T-helper 1 cell treated with Interleukin-12 subunit alpha and Interleukin-12 subunit beta and Interleukin-4 antibody, amounts not matched to agents 30 μg/mL and 1 μg/mL, for 36 hours (primary cell): Measurements from ENCODE around the gene TSNAXIP1.
"Not testable (repeated sequence)": the region's sequence is repeated elsewhere in the genome, so short reads cannot be mapped to it uniquely, and the experiment has no call there.

Experiments used
- H3K27ac Mint-ChIP-seq: one replicate; pipeline ENCODE4 v1.8.0; 2021; ENCODE audit warnings: mild to moderate bottlenecking, mixed read lengths
- H3K27me3 Mint-ChIP-seq: one replicate; pipeline ENCODE4 v1.8.0; 2021; ENCODE audit warnings: low read depth, mixed read lengths
- H3K36me3 Mint-ChIP-seq: one replicate; pipeline ENCODE4 v1.8.0; 2021; ENCODE audit warnings: low read depth, mixed read lengths
- H3K4me1 Mint-ChIP-seq: one replicate; pipeline ENCODE4 v1.8.0; 2021; ENCODE audit warnings: low read depth, mixed read lengths
- H3K4me3 Mint-ChIP-seq: one replicate; pipeline ENCODE4 v1.8.0; 2021; ENCODE audit warnings: mild to moderate bottlenecking, moderate library complexity, mixed read lengths
- H3K9me3 Mint-ChIP-seq: one replicate; pipeline ENCODE4 v1.8.0; 2021; ENCODE audit warnings: mixed read lengths

Gene TSNAXIP1

GRCh38 chr16:67856927-67857546, 50.3 kb downstream of the TSNAXIP1 start:
- Mint-ChIP-seq H3K36me3 (peaks cover 6% of the 10 kb centered on the region), H3K27me3 (no peaks in the 10 kb centered on the region), H3K9me3 (no peaks in the 10 kb centered on the region), H3K4me1 (peaks cover 16% of the 10 kb centered on the region), H3K27ac (no peak overlapping the region), H3K4me3 (no peak overlapping the region)

GRCh38 chr16:67857547-67858233, 51.0 kb downstream of the TSNAXIP1 start:
- H3K9me3 Mint-ChIP-seq: no peaks in the 10 kb centered on the region
- no peaks in the 10 kb centered on the region for H3K27me3 Mint-ChIP-seq
- peaks cover 16% of the 10 kb centered on the region for H3K4me1 Mint-ChIP-seq
- no peak overlapping the region for H3K27ac Mint-ChIP-seq
- H3K36me3 Mint-ChIP-seq: peaks cover 7% of the 10 kb centered on the region
- H3K4me3 Mint-ChIP-seq: no peak overlapping the region

- peaks cover 7% of the 10 kb centered on the region for H3K36me3 Mint-ChIP-seq
- peaks cover 16% of the 10 kb centered on the region for H3K4me1 Mint-ChIP-seq
- no peaks in the 10 kb centered on the region for H3K9me3 Mint-ChIP-seq
- H3K27ac Mint-ChIP-seq: peak overlapping the region; percentile 6
- H3K4me3 Mint-ChIP-seq: no peak overlapping the region
- H3K27me3 Mint-ChIP-seq: no peaks in the 10 kb centered on the region
These were observed 51.8 kb downstream of the TSNAXIP1 start for GRCh38 chr16:67858500-67858899.

- Mint-ChIP-seq H3K4me1 (peaks cover 17% of the 10 kb centered on the region), H3K27me3 (no peaks in the 10 kb centered on the region), H3K9me3 (no peaks in the 10 kb centered on the region), H3K36me3 (peaks cover 9% of the 10 kb centered on the region), H3K27ac (peak overlapping the region; percentile 41), H3K4me3 (no peak overlapping the region)
These were observed 54.1 kb downstream of the TSNAXIP1 start for GRCh38 chr16:67860589-67861398.

GRCh38 chr16:67861877-67862276, 55.2 kb downstream of the TSNAXIP1 start:
- H3K27me3 Mint-ChIP-seq: no peaks in the 10 kb centered on the region
- no peak overlapping the region for H3K4me3 Mint-ChIP-seq
- peaks cover 17% of the 10 kb centered on the region for H3K4me1 Mint-ChIP-seq
- no peak overlapping the region for H3K27ac Mint-ChIP-seq
- H3K36me3 Mint-ChIP-seq: peaks cover 10% of the 10 kb centered on the region
- H3K9me3 Mint-ChIP-seq: no peaks in the 10 kb centered on the region

- Mint-ChIP-seq H3K4me1 (peaks cover 11% of the 10 kb centered on the region), H3K36me3 (peaks cover 12% of the 10 kb centered on the region), H3K4me3 (no peak overlapping the region), H3K9me3 (no peaks in the 10 kb centered on the region), H3K27me3 (no peaks in the 10 kb centered on the region), H3K27ac (no peak overlapping the region)
These were observed 56.2 kb downstream of the TSNAXIP1 start for GRCh38 chr16:67862623-67863583.

- not testable (repeated sequence) for H3K9me3 Mint-ChIP-seq, H3K4me1 Mint-ChIP-seq, H3K27ac Mint-ChIP-seq, H3K4me3 Mint-ChIP-seq, H3K27me3 Mint-ChIP-seq
- H3K36me3 Mint-ChIP-seq: peaks cover 12% of the 10 kb centered on the region
These were observed 57.4 kb downstream of the TSNAXIP1 start for GRCh38 chr16:67864044-67864443.

- H3K36me3 Mint-ChIP-seq: peaks cover 12% of the 10 kb centered on the region
These were observed 57.9 kb downstream of the TSNAXIP1 start for GRCh38 chr16:67864594-67864993.

GRCh38 chr16:67865318-67865717, 58.6 kb downstream of the TSNAXIP1 start:
- Mint-ChIP-seq H3K4me3 (no peak overlapping the region), H3K4me1 (peaks cover 7% of the 10 kb centered on the region), H3K27ac (peak overlapping the region; percentile 41), H3K9me3 (no peaks in the 10 kb centered on the region), H3K36me3 (peaks cover 13% of the 10 kb centered on the region), H3K27me3 (no peaks in the 10 kb centered on the region)

More at GRCh38 chr16:67864594-67864993, 57.9 kb downstream of the TSNAXIP1 start:
- no peak overlapping the region for H3K4me3 Mint-ChIP-seq
- no peaks in the 10 kb centered on the region for H3K9me3 Mint-ChIP-seq
- no peaks in the 10 kb centered on the region for H3K27me3 Mint-ChIP-seq
- peaks cover 7% of the 10 kb centered on the region for H3K4me1 Mint-ChIP-seq
- peak overlapping the region; percentile 26 for H3K27ac Mint-ChIP-seq

GRCh38 chr16:67868290-67868689, 61.6 kb downstream of the TSNAXIP1 start:
- Mint-ChIP-seq H3K4me3 (no peak overlapping the region), H3K27ac (no peak overlapping the region), H3K27me3 (no peaks in the 10 kb centered on the region)

GRCh38 chr16:67869653-67870052, 63.0 kb downstream of the TSNAXIP1 start:
- Mint-ChIP-seq H3K4me3 (no peak overlapping the region), H3K4me1 (peaks cover 16% of the 10 kb centered on the region), H3K27ac (no peak overlapping the region), H3K27me3 (no peaks in the 10 kb centered on the region), H3K36me3 (peaks cover 17% of the 10 kb centered on the region), H3K9me3 (no peaks in the 10 kb centered on the region)

More at GRCh38 chr16:67868290-67868689, 61.6 kb downstream of the TSNAXIP1 start:
- H3K9me3 Mint-ChIP-seq: no peaks in the 10 kb centered on the region
- H3K36me3 Mint-ChIP-seq: peaks cover 17% of the 10 kb centered on the region
- H3K4me1 Mint-ChIP-seq: peaks cover 8% of the 10 kb centered on the region

GRCh38 chr16:67871256-67871655, 64.6 kb downstream of the TSNAXIP1 start:
- Mint-ChIP-seq H3K9me3 (no peaks in the 10 kb centered on the region), H3K27me3 (no peaks in the 10 kb centered on the region), H3K4me3 (no peak overlapping the region), H3K36me3 (peaks cover 24% of the 10 kb centered on the region), H3K27ac (peak overlapping the region; percentile 45), H3K4me1 (peaks cover 31% of the 10 kb centered on the region)

- H3K27ac Mint-ChIP-seq: peak overlapping the region; percentile 84
- H3K36me3 Mint-ChIP-seq: peaks cover 24% of the 10 kb centered on the region
- no peaks in the 10 kb centered on the region for H3K27me3 Mint-ChIP-seq
- H3K4me1 Mint-ChIP-seq: peaks cover 31% of the 10 kb centered on the region
- H3K4me3 Mint-ChIP-seq: peak overlapping the region; percentile 83
- H3K9me3 Mint-ChIP-seq: no peaks in the 10 kb centered on the region
These were observed 65.5 kb downstream of the TSNAXIP1 start for GRCh38 chr16:67872131-67872630.
